ENCODE results near the gene CFAP141.
"Not testable (repeated sequence)": the region's sequence is repeated elsewhere in the genome, so short reads cannot be mapped to it uniquely, and the experiment has no call there.

The CFAP141 gene

GRCh38 chr1:154206196-154206595 lies at the start of gene CFAP141:
TSS of gene CFAP141 (minus strand) at chr1:154206333. CDS start at chr1:154206307, 26 bp downstream.
- no peak for DNase-seq

DNA sequence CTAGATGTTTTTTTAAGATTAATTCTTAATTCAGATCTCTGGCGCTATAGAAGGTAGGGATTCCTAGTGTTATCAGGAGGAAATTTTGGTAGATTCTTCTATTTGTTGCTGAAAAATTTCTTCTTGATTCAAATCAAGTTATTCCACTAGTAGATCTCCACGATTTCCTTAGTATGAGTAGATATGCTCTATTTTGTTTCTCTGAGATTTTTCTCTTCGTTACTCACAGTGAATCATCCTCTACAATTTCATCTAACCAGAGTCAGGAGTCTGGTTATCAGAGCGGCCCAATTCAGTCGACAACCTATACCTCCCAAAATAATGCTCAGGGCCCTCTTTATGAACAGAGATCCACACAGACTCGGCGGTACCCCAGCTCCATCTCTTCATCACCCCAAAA lies 47.5 kb upstream of the CFAP141 start:
- DNase-seq = no peak

DNA sequence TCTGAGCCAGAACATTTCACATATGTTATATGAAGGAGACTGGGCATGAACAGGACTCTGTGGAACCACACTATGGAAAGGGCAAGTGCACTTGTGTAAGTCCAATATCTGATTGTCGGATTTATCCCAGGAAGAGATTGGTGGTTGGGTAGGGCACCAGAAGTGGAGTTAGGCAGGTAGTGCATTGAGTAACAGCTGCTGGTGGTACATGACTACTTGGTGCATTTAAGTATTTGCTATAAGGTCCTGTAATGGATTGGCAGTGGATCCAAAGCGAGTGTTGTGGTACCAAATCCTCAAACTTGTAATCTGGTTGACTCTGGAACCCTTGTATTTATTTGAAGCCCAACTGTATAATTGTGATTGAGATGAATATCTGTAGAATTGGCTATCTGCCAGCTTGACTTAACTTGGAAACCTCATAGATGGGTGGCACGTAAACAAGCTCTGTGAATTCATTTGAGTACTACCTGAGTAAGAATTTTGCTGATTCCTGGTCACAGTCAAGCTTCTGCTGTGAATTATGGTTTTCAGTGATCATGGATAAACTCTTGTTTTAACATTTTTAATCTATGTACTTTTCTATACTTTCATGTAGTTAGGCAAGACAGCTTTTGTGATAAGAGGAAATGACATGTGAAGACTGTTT lies 35.7 kb upstream of the CFAP141 start:
- DNase-seq = no peak

- DNase-seq = no peak
These were observed 34.2 kb upstream of the CFAP141 start for GRCh38 chr1:154240294-154240833.

DNA sequence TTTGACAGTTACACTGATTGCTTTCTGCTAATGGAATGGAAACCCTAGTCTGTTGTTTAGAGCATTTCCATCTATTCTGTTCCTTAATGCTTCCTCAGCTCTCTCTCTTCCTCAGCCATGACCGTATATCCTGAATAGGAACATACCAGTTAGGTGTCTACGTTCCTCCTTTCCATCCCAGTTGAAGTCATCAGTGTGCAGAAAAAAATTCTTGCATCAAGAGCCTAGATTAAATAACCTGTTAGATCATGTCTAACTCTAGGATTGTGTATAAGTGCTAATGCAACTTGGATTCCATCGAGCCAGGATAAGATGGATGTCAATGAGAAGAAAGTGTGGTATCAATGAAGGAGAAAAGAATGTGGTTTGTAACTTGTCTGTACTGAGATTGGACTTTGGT lies 33.4 kb upstream of the CFAP141 start:
- no peak for DNase-seq

GRCh38 chr1:154237880-154238506 lies 31.9 kb upstream of the CFAP141 start:
- no peak for DNase-seq

- no peak for DNase-seq
These were observed 31.3 kb upstream of the CFAP141 start for GRCh38 chr1:154237435-154237834.

DNA sequence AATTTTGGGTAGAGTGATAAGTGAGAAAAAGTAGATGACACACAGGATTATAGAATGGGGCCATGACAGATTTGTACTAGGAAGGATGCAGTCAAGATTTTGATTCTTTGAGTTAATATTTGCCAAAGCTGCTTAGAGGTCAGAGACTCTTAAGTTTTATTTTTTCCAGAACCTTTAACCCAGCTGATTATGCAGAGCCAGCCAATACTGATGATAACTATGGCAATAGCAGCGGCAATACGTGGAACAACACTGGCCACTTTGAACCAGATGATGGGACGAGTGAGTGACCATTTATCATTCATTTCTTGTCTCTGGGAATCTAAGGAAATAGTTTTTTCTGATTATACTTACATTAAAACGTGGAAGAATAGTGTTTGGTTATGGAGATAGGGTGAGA lies 30.7 kb upstream of the CFAP141 start:
- DNase-seq = no peak

GRCh38 chr1:154233127-154233526 lies 27.0 kb upstream of the CFAP141 start:
- DNase-seq = not testable (repeated sequence)

DNA sequence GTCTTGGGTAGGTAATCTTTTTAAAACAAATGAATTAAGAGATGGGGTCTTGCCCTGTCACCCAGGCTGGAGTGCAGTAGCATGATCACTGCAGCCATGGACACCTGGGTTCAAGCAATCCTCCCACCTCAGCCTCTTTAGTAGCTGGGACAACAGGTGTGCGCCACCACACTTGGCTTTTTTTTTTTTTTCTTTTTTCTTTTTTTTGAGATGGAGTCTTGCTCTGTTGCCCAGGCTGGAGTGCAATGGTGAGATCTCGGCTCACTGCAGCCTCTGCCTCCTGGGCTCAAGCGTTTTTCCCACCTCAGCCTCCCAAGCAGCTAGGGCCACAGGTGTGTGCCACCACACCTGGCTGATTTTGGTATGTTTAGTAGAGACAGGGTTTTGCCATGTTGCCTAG lies 25.0 kb upstream of the CFAP141 start:
- not testable (repeated sequence) for DNase-seq

DNA sequence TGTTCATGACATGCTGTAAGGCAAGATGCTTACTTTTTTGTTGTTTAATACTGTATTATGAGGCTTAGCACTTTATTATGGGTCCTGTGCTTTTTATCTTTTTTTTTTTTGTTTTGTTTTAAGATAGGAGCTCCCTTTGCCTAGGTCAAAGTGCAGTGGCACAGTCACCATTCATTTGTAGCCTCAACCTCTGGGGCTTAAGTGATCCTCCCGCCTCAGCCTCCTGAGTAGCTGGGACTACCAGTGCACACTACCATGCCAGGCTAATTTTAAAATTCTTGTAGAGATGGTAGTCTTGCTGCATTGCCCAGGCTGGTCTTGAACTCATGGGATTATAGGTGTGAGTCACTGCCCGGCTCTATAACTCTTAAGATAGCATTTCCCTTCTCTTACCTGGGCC lies 19.2 kb upstream of the CFAP141 start:
- no peak for DNase-seq

DNA sequence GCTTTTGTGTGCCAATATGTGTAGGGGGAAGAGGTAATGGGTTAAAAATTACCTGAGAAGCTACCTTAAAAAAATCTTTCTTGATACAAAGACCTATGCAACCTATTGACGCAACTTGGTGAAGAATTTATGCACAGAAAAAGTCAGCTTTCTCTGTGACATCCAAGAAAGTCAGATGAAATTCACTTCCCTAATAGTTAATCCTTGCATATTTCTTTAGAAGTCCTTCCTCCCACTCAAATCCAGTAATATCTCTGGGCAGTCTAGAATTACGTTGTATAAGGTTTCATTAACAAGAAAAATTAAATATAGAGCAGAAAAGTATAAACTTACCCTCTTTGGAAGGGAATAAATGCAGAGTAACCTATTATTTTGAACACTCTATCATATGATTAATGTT lies 17.5 kb upstream of the CFAP141 start:
- no peak for DNase-seq

DNA sequence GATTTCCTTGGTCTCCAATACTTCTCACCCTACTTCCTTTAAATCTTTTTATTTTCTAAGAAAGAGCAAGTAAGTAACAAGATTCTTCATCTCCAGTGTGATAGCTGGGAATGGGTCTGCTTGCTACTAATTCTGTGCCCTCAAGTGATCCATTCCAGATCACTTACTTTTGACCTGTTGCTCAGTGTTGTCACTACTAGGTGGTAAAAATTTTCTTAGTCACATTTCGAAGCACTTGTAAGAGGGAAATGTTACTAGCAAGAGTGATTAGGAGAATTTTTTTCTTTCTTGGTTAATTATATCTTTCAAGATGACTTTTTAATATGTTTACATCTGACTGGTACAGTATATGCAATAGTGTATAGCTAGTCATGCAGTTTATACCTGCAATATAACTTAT lies 16.8 kb upstream of the CFAP141 start:
- no peak for DNase-seq

DNA sequence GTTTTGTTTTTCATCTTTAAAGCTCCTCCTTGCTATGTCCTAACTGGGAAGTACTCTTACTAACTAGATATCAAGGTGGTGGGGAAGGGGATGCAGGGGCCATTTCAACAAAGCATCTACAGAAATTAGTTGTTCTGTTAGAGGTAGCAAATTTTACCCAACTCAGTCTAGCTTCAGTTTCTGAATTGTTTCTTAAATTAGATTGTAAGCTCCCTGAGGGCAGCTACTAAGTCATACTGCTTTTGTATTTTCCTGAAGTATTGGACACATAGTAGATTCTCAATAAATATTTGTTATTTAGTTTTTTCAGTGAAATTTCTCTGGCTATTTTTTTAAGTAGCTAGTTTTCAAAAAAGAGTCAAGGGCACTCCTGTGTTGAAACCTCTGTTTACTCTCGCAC lies 16.4 kb upstream of the CFAP141 start:
- DNase-seq = no peak

DNA sequence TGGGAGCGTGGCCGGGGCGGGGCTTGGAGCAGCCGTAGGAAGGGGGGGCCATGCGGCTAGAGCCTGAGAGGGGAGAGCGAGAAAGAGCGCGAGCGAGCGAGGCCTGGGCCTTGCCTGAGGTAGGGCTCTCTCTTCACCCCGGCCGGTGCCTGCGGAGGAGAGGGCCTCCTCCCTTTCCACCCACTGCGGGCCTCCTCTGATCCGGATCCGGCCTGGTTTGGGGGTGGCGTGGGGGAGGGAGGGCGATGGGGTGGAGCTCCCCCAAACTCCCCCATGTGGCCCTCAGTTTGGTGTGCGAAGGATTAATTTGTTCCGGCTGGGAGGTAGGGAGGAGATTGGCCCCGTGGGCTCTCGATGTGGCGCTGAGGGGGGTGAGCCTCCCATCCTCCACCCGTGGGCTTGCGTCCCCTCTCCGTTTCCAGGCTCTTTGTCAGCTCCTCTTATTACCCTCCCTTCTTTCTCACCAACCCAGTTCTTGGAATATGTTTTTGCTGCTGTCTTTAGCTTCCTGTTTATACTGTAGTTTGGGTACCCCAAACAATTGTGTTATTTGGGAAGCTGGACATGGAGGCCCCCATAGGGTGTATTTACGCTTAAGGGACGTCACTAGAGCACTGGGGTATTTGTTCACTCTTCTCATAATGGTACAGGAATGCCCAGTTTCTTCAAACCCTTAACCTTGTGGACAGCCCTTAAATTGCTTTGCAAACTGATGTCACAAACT lies 15.3 kb upstream of the CFAP141 start:
- peak; percentile 27 for DNase-seq

DNA sequence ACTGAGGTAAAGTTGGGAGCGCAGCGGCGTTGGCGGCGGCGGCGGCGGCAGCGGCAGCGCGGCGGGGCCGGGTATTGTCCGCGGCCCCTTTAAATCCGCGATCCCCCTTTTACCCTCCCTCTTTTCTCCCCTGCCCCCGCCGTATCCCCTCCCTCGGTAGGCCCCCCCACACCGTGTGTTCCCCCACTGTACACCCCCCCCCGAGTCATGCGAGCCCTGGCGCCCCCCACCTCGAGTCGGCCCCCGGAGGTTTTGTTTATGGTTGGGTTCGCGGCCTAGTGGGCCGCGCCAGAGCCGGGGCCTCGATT lies 14.8 kb upstream of the CFAP141 start:
- DNase-seq = no peak

DNA sequence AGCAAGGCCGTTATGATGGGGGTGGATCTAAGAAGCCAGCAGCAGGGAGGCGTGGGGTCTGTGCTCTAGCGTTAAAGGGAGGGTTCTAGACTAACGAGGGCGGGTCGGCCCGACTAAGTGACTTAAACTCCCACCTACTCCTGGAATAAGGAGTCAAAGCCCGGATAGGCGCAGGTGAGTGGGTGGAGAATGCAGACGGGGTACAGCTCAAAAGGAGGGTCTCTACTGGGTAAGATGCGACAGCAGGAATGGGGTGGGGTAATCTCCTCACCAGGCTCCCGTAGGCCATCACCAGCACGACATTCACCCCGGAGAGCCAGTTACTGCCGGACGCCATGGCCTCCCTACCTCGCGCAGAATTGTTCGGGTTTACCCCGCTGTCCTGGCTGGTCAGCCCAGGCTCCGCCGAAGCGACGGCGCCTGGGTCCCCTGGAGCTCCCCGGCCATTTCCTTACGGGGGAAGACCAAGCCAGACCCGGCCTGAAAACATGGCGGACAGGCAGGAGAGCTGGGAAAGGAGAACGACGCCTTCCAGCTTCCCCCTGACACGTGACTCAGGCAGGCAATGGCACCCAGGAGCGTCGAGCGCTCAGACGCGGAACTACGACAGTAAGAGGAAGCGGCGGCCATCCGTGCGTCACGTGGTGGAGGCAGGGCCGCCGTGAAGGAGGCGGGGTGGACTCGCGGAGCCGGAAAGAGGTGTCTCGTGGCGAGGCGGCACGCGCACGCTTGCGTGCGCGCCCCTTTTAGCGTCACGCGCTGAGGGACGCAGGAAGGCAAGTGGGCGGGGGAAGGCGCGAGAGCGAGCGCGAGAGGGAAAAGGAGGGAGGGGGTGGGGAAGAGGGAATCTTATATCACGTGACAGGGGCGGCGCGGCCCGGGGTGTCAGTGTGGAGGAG lies 14.2 kb upstream of the CFAP141 start, which contains the start of gene UBAP2L:
UBAP2L (plus strand) TSS at position 885 of the 899 bp plus-strand sequence. CDS start 4,169 bp downstream, outside the sequence.
- peak; percentile 97 for DNase-seq

DNA sequence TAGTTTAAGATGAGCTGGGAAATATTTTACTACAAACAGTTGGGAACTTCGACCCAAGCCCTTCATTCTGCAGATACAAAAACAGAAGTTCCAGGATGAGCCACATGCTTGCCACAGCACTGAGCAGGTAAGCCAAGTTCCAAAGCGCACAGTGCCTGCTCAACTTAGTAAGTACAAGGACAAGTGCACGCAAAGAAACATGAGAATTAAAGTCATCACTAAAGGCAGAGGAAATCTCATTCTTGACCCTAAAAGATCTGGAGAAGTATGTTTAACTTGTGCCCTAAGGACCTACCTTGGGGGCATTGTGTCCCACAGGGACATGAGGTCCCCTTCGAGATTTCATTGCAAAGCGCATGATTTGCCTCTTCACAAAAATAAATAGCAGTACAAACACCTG lies 13.4 kb upstream of the CFAP141 start:
- DNase-seq = no peak

DNA sequence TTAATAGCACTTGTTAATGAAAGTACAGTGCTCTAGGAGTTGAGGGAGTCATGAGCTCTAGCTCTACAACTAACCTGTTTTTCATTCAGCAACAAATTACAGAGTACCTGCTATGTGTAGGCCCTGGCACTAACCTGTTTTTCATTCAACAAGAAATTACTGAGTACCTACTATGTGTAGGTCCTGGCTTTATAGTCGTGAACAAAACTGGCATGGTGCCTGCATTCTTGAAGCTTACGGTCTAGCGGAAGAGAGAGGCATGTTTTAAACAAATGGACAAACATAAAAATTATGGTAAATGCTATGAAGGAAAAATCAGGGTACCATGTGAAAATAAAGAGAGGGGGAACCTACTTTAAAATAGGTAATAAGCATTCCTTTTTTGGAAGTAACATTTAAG lies 12.4 kb upstream of the CFAP141 start:
- no peak for DNase-seq

DNA sequence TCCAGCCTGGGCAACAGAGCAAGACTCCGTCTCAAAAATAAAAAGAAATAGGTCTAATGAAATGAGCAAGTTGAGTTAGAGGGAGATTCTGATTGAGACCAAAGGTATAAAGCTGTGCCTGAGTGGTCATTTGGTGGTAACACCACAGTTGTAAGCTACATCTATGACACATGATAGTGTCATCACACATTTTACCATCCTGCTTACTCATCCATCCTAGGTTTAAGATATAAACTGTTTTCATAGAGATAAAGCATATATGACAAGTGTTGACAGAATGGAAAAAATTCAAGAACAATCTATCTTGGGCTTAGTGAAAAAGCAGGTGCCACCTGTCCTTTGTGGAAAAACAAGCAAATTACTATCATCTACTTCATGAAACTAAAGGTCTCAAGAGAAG lies 7.1 kb upstream of the CFAP141 start:
- DNase-seq = no peak

GRCh38 chr1:154212083-154212482 lies 6.0 kb upstream of the CFAP141 start:
- no peak for DNase-seq

- DNase-seq = no peak
These were observed 2.7 kb upstream of the CFAP141 start for GRCh38 chr1:154208677-154209388.

Measured in T1000 (cell line).